Lower leg skin (tissue), 3 donors: ENCODE data around the gene HNRNPAB.

Source experiments
- POLR2A ChIP-seq, 2 donors: fragments of 450-650 bp; IDR thresholded peaks; one replicate each; pipeline ENCODE4 v1.6.1; 2016 to 2017; ENCODE audit warnings: antibody characterized with exemption in 2 of 2, mild to moderate bottlenecking in 1 of 2, moderate library complexity in 1 of 2
- TF ChIP-seq, protein P1 (sequence below), 3 donors: fragments of 450-650 bp; IDR thresholded peaks; one replicate each; pipeline ENCODE4 v1.5.1; 2016; ENCODE audit warnings: antibody characterized with exemption in 3 of 3, mild to moderate bottlenecking in 3 of 3, moderate library complexity in 2 of 3

DNA sequence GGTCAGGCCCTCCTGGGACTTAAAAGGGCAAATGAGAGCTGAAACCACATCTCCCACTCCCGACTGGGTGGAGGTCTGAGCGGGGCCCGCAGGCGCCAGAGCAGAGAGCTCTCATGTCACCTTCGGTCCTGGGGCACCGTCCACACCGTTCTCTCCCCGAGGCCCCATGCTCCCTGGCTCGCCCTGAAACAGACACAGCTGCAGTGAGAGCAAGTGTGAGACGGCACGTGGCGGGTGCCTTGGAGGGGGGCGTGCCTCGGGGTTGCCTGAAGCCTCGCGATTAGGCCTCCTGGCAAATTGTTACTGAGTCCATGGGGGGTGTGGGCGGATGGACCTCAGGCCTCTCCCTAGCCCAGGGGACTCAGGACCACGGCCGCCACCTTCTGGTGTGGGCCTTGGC lies 52.4 kb downstream of the HNRNPAB start:
- TF ChIP-seq, protein P1, sequence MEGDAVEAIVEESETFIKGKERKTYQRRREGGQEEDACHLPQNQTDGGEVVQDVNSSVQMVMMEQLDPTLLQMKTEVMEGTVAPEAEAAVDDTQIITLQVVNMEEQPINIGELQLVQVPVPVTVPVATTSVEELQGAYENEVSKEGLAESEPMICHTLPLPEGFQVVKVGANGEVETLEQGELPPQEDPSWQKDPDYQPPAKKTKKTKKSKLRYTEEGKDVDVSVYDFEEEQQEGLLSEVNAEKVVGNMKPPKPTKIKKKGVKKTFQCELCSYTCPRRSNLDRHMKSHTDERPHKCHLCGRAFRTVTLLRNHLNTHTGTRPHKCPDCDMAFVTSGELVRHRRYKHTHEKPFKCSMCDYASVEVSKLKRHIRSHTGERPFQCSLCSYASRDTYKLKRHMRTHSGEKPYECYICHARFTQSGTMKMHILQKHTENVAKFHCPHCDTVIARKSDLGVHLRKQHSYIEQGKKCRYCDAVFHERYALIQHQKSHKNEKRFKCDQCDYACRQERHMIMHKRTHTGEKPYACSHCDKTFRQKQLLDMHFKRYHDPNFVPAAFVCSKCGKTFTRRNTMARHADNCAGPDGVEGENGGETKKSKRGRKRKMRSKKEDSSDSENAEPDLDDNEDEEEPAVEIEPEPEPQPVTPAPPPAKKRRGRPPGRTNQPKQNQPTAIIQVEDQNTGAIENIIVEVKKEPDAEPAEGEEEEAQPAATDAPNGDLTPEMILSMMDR (IDR thresholded peaks at IDR 0.05), result no peak
- TF ChIP-seq POLR2A (IDR thresholded peaks at IDR 0.05), result no peak
